Liver (tissue), 9 donors: Measurements from ENCODE around the gene VPS29. TPM values are rescaled to one million over a fixed set of nuclear protein-coding genes. Genes with fewer than 3 reads are reported as not detected.
A peak's percentile ranks its signal among the peaks of the same experiment; 100 is the strongest.

Source experiments
- DNase-seq: peaks from one replicate; pipeline ENCODE4 v3.0.0-alpha.2; 2017; ENCODE audit warnings: low spot score
- H3K27ac ChIP-seq, 2 donors: one replicate each; pipeline ENCODE4 v1.7.0; 2013; ENCODE audit warnings: inconsistent platforms in 2 of 2, low read length in 2 of 2, control low read depth in 1 of 2, low read depth in 1 of 2, mild to moderate bottlenecking in 1 of 2
- H3K27me3 ChIP-seq, 4 donors: one replicate each; pipeline versions ENCODE4 v1.6.1 to v1.7.0; 2013; ENCODE audit warnings: low read length in 3 of 4, inconsistent platforms in 1 of 4, mild to moderate bottlenecking in 1 of 4, moderate library complexity in 1 of 4; ENCODE audit not compliant: control insufficient read depth in 4 of 4, insufficient read depth in 4 of 4
- H3K36me3 ChIP-seq, 4 donors: one replicate each; pipeline versions ENCODE4 v1.6.1 to v1.7.0; 2013; ENCODE audit warnings: low read length in 3 of 4, mild to moderate bottlenecking in 3 of 4, low read depth in 1 of 4, moderate library complexity in 1 of 4; ENCODE audit not compliant: control insufficient read depth in 4 of 4, insufficient read depth in 3 of 4
- H3K4me1 ChIP-seq, 4 donors: one replicate each; pipeline versions ENCODE4 v1.6.1 to v1.7.0; 2013; ENCODE audit warnings: low read length in 3 of 4, mild to moderate bottlenecking in 3 of 4, moderate library complexity in 1 of 4; ENCODE audit not compliant: control insufficient read depth in 4 of 4, insufficient read depth in 4 of 4
- H3K4me3 ChIP-seq, 3 donors: one replicate each; pipeline versions ENCODE4 v1.6.1 to v1.7.0; 2013; ENCODE audit warnings: low read length in 3 of 3, control low read depth in 1 of 3, low read depth in 1 of 3, mild to moderate bottlenecking in 1 of 3
- H3K9ac ChIP-seq, 2 donors: one replicate each; pipeline ENCODE4 v1.7.0; 2013; ENCODE audit warnings: low read length in 2 of 2, mild to moderate bottlenecking in 2 of 2, moderate library complexity in 2 of 2, control low read depth in 1 of 2, low read depth in 1 of 2
- H3K9me3 ChIP-seq, 4 donors: one replicate each; pipeline versions ENCODE4 v1.6.1 to v1.7.0; 2013; ENCODE audit warnings: low read length in 3 of 4; ENCODE audit not compliant: control insufficient read depth in 4 of 4
- EGR1 ChIP-seq, 2 donors: IDR thresholded peaks; 2 replicates each; pipeline ENCODE4 v1.6.1; 2016 to 2018; ENCODE audit warnings: antibody characterized with exemption in 2 of 2, low read depth in 2 of 2
- FOXA1 ChIP-seq: IDR thresholded peaks from 2 replicates; pipeline ENCODE4 v1.6.1; 2016; ENCODE audit warnings: antibody characterized with exemption
- FOXA2 ChIP-seq: IDR thresholded peaks from 2 replicates; pipeline ENCODE4 v1.6.1; 2016; ENCODE audit warnings: antibody characterized with exemption
- GABPA ChIP-seq, 2 donors: IDR thresholded peaks in 1 of 2; conservative IDR thresholded peaks in 1 of 2; 2 replicates each; pipeline ENCODE4 v1.6.1; 2016; ENCODE audit warnings: antibody characterized with exemption in 2 of 2, mild to moderate bottlenecking in 1 of 2, moderate library complexity in 1 of 2
- HNF4A ChIP-seq, 2 donors: conservative IDR thresholded peaks; 2 replicates each; pipeline ENCODE4 v1.6.1; 2016; ENCODE audit warnings: antibody characterized with exemption in 2 of 2, mild to moderate bottlenecking in 2 of 2
- HNF4G ChIP-seq: IDR thresholded peaks from 2 replicates; pipeline ENCODE4 v1.6.1; 2016; ENCODE audit warnings: antibody characterized with exemption
- JUND ChIP-seq, 2 donors: IDR thresholded peaks; 2 replicates each; pipeline ENCODE4 v1.6.1; 2016; ENCODE audit warnings: antibody characterized with exemption in 2 of 2
- NR2F2 ChIP-seq: IDR thresholded peaks from 2 replicates; pipeline ENCODE4 v1.6.1; 2016; ENCODE audit warnings: antibody characterized with exemption
- RAD21 ChIP-seq, 2 donors: IDR thresholded peaks; 2 replicates each; pipeline ENCODE4 v1.6.1; 2016; ENCODE audit warnings: antibody characterized with exemption in 2 of 2, mild to moderate bottlenecking in 2 of 2
- RXRA ChIP-seq, 2 donors: IDR thresholded peaks; 2 replicates each; pipeline ENCODE4 v1.6.1; 2017 to 2018; ENCODE audit warnings: antibody characterized with exemption in 2 of 2, mild to moderate bottlenecking in 1 of 2
- SP1 ChIP-seq: IDR thresholded peaks from 2 replicates; pipeline ENCODE4 v1.6.1; 2018; ENCODE audit warnings: antibody characterized with exemption, mild to moderate bottlenecking
- TAF1 ChIP-seq: conservative IDR thresholded peaks from 2 replicates; pipeline ENCODE4 v1.6.1; 2016; ENCODE audit warnings: antibody characterized with exemption, mild to moderate bottlenecking
- YY1 ChIP-seq: IDR thresholded peaks from 2 replicates; pipeline ENCODE4 v1.6.1; 2016; ENCODE audit warnings: antibody characterized with exemption, mild to moderate bottlenecking
- WGBS: extraction: QIAGEN DNeasy Blood & Tissue Kit; methylation state at CpG from one replicate; pipeline ENCODE4 v1.1.7; 2013; 5-methylcytosine and 5-hydroxymethylcytosine counted together
- polyA plus RNA-seq, 2 donors: library from polyadenylated mRNA; stranded (reverse) in 1 of 2; unstranded in 1 of 2; fragments of 200-250 nt in 1 of 2; fragments of >200 nt in 1 of 2; fragmentation: Nextera tagmentation in 1 of 2; extraction: Ambion mirVana in 1 of 2; gene quantifications; one replicate each; pipeline versions ENCODE4 v1.2.1 to v1.2.3, GENCODE V29; 2013 to 2015
- total RNA-seq, 2 donors: library from RNA; depleted of rRNA; stranded (reverse); fragments of >200 nt; gene quantifications; one replicate each; pipeline ENCODE4 v1.2.3, GENCODE V29; 2014
- TF ChIP-seq, protein P1 (sequence below): IDR thresholded peaks from 2 replicates; pipeline ENCODE4 v1.6.1; 2016; ENCODE audit warnings: antibody characterized with exemption
- TF ChIP-seq, protein P2 (sequence below): IDR thresholded peaks from 2 replicates; pipeline ENCODE4 v1.6.1; 2016; ENCODE audit warnings: antibody characterized with exemption
- TF ChIP-seq, protein P3 (sequence below): IDR thresholded peaks from 2 replicates; pipeline ENCODE4 v1.6.1; 2016; ENCODE audit warnings: antibody characterized with exemption, mild to moderate bottlenecking
- TF ChIP-seq, protein P4 (sequence below): IDR thresholded peaks from 2 replicates; pipeline ENCODE4 v1.6.1; 2016; ENCODE audit warnings: antibody characterized with exemption
- TF ChIP-seq, protein P5 (sequence below): fragments of 150-350 bp; IDR thresholded peaks from 2 replicates; pipeline ENCODE4 v1.5.1; 2017; ENCODE audit warnings: improper control_type of control experiment, low read depth, low read length; ENCODE audit not compliant: missing input control
- donor health status: healthy.
- donor health status: healthy.
- donor health status: healthy.
- donor health status: healthy.
- donor health status: healthy.

The VPS29 gene
- total and polyA plus RNA-seq, 4 donors, result 48.0 to 170 (median 67.8) TPM

DNA sequence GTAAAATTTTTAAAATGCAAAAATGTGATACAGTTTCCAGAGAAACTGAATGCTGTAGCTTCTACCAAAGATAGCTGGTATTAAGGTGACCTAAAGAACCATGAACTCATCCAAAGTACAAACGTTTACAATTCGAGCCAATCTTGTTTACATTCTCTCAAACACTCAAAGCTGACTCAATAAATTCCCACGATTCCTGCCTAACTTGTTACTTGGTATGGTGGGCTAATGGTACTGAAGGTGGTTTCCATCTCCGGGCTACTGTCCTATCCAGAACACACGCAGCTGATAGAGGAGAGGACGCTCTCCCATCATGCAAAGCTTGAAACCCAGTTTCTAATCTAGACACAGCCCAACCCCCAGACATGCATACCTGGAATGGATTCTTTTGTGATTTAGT lies 31.7 kb upstream of the VPS29 start:
- H3K27me3 ChIP-seq, result no peaks in the 10 kb centered on the region
- H3K4me1 ChIP-seq, result peaks cover 2 to 36% (median 28%) of the 10 kb centered on the region in 4 donors
- WGBS, result 42% methylated on average over 6 of the region's 6 CpGs
- no peak overlapping the region for H3K4me3 ChIP-seq
- TF ChIP-seq, protein P1, sequence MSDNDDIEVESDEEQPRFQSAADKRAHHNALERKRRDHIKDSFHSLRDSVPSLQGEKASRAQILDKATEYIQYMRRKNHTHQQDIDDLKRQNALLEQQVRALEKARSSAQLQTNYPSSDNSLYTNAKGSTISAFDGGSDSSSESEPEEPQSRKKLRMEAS, result no peak
- TF ChIP-seq NR2F2 (no peak), HNF4G (peak; percentile 36), EGR1 (IDR thresholded peaks at IDR 0.05; ENCODE audit: low read depth in 2 of 2) (no peak), TAF1 (no peak), RAD21 (IDR thresholded peaks at IDR 0.05) (no peak), SP1 (peak; percentile 13), GABPA (IDR thresholded peaks at IDR 0.05 in 1 of 2, conservative IDR thresholded peaks at IDR 0.05 in 1 of 2) (no peak), FOXA2 (peak; percentile 63), YY1 (no peak), FOXA1 (peak; percentile 69), HNF4A (conservative IDR thresholded peaks at IDR 0.05) (peak; percentile 82 to 88), RXRA (IDR thresholded peaks at IDR 0.05) (peak; percentile 36 to 60), JUND (IDR thresholded peaks at IDR 0.05) (no peak)
- TF ChIP-seq, protein P2, sequence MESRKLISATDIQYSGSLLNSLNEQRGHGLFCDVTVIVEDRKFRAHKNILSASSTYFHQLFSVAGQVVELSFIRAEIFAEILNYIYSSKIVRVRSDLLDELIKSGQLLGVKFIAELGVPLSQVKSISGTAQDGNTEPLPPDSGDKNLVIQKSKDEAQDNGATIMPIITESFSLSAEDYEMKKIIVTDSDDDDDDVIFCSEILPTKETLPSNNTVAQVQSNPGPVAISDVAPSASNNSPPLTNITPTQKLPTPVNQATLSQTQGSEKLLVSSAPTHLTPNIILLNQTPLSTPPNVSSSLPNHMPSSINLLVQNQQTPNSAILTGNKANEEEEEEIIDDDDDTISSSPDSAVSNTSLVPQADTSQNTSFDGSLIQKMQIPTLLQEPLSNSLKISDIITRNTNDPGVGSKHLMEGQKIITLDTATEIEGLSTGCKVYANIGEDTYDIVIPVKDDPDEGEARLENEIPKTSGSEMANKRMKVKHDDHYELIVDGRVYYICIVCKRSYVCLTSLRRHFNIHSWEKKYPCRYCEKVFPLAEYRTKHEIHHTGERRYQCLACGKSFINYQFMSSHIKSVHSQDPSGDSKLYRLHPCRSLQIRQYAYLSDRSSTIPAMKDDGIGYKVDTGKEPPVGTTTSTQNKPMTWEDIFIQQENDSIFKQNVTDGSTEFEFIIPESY, result no peak
- TF ChIP-seq, protein P3, sequence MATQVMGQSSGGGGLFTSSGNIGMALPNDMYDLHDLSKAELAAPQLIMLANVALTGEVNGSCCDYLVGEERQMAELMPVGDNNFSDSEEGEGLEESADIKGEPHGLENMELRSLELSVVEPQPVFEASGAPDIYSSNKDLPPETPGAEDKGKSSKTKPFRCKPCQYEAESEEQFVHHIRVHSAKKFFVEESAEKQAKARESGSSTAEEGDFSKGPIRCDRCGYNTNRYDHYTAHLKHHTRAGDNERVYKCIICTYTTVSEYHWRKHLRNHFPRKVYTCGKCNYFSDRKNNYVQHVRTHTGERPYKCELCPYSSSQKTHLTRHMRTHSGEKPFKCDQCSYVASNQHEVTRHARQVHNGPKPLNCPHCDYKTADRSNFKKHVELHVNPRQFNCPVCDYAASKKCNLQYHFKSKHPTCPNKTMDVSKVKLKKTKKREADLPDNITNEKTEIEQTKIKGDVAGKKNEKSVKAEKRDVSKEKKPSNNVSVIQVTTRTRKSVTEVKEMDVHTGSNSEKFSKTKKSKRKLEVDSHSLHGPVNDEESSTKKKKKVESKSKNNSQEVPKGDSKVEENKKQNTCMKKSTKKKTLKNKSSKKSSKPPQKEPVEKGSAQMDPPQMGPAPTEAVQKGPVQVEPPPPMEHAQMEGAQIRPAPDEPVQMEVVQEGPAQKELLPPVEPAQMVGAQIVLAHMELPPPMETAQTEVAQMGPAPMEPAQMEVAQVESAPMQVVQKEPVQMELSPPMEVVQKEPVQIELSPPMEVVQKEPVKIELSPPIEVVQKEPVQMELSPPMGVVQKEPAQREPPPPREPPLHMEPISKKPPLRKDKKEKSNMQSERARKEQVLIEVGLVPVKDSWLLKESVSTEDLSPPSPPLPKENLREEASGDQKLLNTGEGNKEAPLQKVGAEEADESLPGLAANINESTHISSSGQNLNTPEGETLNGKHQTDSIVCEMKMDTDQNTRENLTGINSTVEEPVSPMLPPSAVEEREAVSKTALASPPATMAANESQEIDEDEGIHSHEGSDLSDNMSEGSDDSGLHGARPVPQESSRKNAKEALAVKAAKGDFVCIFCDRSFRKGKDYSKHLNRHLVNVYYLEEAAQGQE, result peak; percentile 31
- TF ChIP-seq, protein P4, sequence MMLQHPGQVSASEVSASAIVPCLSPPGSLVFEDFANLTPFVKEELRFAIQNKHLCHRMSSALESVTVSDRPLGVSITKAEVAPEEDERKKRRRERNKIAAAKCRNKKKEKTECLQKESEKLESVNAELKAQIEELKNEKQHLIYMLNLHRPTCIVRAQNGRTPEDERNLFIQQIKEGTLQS, result no peak
- TF ChIP-seq, protein P5, sequence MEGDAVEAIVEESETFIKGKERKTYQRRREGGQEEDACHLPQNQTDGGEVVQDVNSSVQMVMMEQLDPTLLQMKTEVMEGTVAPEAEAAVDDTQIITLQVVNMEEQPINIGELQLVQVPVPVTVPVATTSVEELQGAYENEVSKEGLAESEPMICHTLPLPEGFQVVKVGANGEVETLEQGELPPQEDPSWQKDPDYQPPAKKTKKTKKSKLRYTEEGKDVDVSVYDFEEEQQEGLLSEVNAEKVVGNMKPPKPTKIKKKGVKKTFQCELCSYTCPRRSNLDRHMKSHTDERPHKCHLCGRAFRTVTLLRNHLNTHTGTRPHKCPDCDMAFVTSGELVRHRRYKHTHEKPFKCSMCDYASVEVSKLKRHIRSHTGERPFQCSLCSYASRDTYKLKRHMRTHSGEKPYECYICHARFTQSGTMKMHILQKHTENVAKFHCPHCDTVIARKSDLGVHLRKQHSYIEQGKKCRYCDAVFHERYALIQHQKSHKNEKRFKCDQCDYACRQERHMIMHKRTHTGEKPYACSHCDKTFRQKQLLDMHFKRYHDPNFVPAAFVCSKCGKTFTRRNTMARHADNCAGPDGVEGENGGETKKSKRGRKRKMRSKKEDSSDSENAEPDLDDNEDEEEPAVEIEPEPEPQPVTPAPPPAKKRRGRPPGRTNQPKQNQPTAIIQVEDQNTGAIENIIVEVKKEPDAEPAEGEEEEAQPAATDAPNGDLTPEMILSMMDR, result no peak
- DNase-seq, result no peak
- peaks cover 0 to 4% (median 2%) of the 10 kb centered on the region in 4 donors for H3K36me3 ChIP-seq
- no peaks in the 10 kb centered on the region for H3K9me3 ChIP-seq
- no peak overlapping the region for H3K9ac ChIP-seq
- H3K27ac ChIP-seq, result peak overlapping the region in 1 of 2 donors; percentile 2
